A549 (cell line): ENCODE results near the gene MUCL3.

ENCODE experiments used
- NPAS2 ChIP-seq: fragments of 250-450 bp; sonication (Bioruptor Pico); IDR thresholded peaks from 2 replicates; pipeline ENCODE4 v1.8.0; 2022; ENCODE audit warnings: mild to moderate bottlenecking, moderate library complexity, borderline replicate concordance
- TF ChIP-seq, protein P1 (sequence below): fragments of >200 bp; sonication (Bioruptor Twin); formaldehyde crosslinking; IDR thresholded peaks from 3 replicates; pipeline ENCODE4 v1.5.1; 2016
- TF ChIP-seq, protein P2 (sequence below): fragments of 200-600 bp; sonication (generic); IDR thresholded peaks from 2 replicates; pipeline ENCODE4 v1.6.1; 2016; ENCODE audit warnings: antibody characterized with exemption, mild to moderate bottlenecking, moderate library complexity
- TF ChIP-seq, protein P3 (sequence below): fragments of >200 bp; sonication (Bioruptor Twin); formaldehyde crosslinking; IDR thresholded peaks from 3 replicates; pipeline ENCODE4 v1.6.1; 2016
- TF ChIP-seq, protein P4 (sequence below): fragments of 450-650 bp; IDR thresholded peaks from 2 replicates; pipeline ENCODE4 v1.6.1; 2014; ENCODE audit warnings: antibody characterized with exemption

DNA sequence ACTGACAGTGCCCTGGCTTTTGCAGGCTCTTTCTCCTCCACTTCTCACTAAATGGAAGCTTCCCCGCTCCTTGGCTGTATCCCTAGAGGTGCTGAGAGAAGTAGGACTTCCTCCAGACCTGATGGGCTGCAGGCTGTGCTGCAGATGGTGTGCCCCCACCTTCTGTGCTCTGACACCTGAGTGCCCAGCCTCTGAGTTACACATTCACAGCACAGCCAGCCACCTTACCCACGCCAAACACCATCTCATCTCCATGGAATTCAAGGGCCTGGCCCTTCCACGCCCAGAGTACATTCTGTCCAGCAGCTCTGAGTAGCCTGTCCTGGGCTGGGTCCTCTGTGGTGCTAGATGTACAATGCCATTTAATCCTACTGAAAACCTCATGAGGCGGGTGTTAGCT is 14.1 kb upstream of the MUCL3 start:
- TF ChIP-seq NPAS2 (CRISPR knock-in tag), result no peak
- TF ChIP-seq, protein P1, sequence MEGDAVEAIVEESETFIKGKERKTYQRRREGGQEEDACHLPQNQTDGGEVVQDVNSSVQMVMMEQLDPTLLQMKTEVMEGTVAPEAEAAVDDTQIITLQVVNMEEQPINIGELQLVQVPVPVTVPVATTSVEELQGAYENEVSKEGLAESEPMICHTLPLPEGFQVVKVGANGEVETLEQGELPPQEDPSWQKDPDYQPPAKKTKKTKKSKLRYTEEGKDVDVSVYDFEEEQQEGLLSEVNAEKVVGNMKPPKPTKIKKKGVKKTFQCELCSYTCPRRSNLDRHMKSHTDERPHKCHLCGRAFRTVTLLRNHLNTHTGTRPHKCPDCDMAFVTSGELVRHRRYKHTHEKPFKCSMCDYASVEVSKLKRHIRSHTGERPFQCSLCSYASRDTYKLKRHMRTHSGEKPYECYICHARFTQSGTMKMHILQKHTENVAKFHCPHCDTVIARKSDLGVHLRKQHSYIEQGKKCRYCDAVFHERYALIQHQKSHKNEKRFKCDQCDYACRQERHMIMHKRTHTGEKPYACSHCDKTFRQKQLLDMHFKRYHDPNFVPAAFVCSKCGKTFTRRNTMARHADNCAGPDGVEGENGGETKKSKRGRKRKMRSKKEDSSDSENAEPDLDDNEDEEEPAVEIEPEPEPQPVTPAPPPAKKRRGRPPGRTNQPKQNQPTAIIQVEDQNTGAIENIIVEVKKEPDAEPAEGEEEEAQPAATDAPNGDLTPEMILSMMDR, result no peak
- TF ChIP-seq, protein P2, sequence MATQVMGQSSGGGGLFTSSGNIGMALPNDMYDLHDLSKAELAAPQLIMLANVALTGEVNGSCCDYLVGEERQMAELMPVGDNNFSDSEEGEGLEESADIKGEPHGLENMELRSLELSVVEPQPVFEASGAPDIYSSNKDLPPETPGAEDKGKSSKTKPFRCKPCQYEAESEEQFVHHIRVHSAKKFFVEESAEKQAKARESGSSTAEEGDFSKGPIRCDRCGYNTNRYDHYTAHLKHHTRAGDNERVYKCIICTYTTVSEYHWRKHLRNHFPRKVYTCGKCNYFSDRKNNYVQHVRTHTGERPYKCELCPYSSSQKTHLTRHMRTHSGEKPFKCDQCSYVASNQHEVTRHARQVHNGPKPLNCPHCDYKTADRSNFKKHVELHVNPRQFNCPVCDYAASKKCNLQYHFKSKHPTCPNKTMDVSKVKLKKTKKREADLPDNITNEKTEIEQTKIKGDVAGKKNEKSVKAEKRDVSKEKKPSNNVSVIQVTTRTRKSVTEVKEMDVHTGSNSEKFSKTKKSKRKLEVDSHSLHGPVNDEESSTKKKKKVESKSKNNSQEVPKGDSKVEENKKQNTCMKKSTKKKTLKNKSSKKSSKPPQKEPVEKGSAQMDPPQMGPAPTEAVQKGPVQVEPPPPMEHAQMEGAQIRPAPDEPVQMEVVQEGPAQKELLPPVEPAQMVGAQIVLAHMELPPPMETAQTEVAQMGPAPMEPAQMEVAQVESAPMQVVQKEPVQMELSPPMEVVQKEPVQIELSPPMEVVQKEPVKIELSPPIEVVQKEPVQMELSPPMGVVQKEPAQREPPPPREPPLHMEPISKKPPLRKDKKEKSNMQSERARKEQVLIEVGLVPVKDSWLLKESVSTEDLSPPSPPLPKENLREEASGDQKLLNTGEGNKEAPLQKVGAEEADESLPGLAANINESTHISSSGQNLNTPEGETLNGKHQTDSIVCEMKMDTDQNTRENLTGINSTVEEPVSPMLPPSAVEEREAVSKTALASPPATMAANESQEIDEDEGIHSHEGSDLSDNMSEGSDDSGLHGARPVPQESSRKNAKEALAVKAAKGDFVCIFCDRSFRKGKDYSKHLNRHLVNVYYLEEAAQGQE, result no peak
- TF ChIP-seq, protein P3, sequence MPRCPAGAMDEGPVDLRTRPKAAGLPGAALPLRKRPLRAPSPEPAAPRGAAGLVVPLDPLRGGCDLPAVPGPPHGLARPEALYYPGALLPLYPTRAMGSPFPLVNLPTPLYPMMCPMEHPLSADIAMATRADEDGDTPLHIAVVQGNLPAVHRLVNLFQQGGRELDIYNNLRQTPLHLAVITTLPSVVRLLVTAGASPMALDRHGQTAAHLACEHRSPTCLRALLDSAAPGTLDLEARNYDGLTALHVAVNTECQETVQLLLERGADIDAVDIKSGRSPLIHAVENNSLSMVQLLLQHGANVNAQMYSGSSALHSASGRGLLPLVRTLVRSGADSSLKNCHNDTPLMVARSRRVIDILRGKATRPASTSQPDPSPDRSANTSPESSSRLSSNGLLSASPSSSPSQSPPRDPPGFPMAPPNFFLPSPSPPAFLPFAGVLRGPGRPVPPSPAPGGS, result no peak
- TF ChIP-seq, protein P4, sequence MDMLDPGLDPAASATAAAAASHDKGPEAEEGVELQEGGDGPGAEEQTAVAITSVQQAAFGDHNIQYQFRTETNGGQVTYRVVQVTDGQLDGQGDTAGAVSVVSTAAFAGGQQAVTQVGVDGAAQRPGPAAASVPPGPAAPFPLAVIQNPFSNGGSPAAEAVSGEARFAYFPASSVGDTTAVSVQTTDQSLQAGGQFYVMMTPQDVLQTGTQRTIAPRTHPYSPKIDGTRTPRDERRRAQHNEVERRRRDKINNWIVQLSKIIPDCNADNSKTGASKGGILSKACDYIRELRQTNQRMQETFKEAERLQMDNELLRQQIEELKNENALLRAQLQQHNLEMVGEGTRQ, result no peak
